Heart left ventricle (tissue), 13 donors: ENCODE measurements around the gene CTSE.
"Not testable (repeated sequence)": the region's sequence is repeated elsewhere in the genome, so short reads cannot be mapped to it uniquely, and the experiment has no call there.

Source experiments
- POLR2A ChIP-seq, 2 donors: fragments of 450-650 bp; IDR thresholded peaks; one replicate each; pipeline ENCODE4 v1.6.1; 2017; ENCODE audit warnings: antibody characterized with exemption in 2 of 2, mild to moderate bottlenecking in 2 of 2, moderate library complexity in 2 of 2
- TF ChIP-seq, protein P1 (sequence below), 12 donors: fragments of 200-600 bp; sonication (generic) in 4 of 12; IDR thresholded peaks; one replicate each; pipeline versions ENCODE4 v1.5.0 to v1.8.0; 2018 to 2022; ENCODE audit warnings: antibody characterized with exemption in 12 of 12, mild to moderate bottlenecking in 5 of 12
- donor health status: ischemic (EF 13 %, LVEDD 7.1; RV severe dilation, severe dysfunction).
- donor health status: DM: no; HTN: yes; CAD: no.
- donor health status: DM: no; HTN: no; CAD: no.
- donor health status: ischemic (EF 25% LVEDD 6.9; RV normal size, moderate dysfunction).
- donor health status: ischemic (EF 25% LVEDD 5.7; RV mildly dilated, moderate dysfunction).
- donor health status: ischemic (EF 35%, LVEDD 5.7; RV mildly dilated, moderate dysfunction).
- donor health status: nonischemic (EF 11% LVEDD 7.7; RV severe dilation, severe dysfunction).
- donor health status: DM: yes; HTN: yes; CAD: no.
- donor health status: PGD.
- donor health status: ischemic (EF 29% LVEDD 5.4; RV normal size, mild dysfunction).
- donor health status: nonischemic (EF 23%, LVEDD 6.1; RV moderate dilation, normal function).

DNA sequence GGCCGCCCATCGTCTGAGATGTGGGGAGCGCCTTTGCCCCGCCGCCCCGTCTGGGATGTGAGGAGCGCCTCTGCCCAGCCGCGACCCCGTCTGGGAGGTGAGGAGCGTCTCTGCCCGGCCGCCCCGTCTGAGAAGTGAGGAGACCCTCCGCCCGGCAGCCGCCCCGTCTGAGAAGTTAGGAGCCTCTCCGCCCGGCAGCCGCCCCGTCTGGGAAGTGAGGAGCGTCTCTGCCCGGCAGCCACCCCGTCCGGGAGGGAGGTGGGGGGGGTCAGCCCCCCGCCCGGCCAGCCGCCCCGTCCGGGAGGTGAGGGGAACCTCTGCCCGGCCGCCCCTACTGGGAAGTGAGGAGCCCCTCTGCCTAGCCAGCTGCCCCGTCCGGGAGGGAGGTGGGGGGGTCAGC lies 40.3 kb upstream of the CTSE start:
- TF ChIP-seq, protein P1, sequence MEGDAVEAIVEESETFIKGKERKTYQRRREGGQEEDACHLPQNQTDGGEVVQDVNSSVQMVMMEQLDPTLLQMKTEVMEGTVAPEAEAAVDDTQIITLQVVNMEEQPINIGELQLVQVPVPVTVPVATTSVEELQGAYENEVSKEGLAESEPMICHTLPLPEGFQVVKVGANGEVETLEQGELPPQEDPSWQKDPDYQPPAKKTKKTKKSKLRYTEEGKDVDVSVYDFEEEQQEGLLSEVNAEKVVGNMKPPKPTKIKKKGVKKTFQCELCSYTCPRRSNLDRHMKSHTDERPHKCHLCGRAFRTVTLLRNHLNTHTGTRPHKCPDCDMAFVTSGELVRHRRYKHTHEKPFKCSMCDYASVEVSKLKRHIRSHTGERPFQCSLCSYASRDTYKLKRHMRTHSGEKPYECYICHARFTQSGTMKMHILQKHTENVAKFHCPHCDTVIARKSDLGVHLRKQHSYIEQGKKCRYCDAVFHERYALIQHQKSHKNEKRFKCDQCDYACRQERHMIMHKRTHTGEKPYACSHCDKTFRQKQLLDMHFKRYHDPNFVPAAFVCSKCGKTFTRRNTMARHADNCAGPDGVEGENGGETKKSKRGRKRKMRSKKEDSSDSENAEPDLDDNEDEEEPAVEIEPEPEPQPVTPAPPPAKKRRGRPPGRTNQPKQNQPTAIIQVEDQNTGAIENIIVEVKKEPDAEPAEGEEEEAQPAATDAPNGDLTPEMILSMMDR (IDR thresholded peaks at IDR 0.05), result not testable (repeated sequence)
- not testable (repeated sequence) for TF ChIP-seq POLR2A (IDR thresholded peaks at IDR 0.05)
